ENCODE results near the gene GABRB1.

DNA sequence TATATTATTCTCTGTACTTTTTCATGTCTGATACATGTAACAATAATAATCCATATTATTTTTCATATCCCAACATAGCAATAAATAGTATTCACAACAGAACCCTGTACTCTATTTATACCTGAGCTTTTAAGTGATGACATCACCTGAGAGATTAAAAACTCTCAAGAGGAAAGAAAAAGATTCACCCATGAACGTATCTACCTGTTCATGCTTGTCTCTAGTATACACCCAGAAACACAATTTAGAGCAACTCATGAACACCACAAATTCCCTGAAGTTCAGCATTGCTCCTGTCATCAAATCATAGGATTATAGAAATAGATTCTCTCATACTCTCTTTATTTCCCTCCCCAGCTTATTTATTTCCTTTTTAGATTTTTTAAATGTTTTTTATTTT is 185.9 kb downstream of the GABRB1 start:
- TF ChIP-seq, protein P1, sequence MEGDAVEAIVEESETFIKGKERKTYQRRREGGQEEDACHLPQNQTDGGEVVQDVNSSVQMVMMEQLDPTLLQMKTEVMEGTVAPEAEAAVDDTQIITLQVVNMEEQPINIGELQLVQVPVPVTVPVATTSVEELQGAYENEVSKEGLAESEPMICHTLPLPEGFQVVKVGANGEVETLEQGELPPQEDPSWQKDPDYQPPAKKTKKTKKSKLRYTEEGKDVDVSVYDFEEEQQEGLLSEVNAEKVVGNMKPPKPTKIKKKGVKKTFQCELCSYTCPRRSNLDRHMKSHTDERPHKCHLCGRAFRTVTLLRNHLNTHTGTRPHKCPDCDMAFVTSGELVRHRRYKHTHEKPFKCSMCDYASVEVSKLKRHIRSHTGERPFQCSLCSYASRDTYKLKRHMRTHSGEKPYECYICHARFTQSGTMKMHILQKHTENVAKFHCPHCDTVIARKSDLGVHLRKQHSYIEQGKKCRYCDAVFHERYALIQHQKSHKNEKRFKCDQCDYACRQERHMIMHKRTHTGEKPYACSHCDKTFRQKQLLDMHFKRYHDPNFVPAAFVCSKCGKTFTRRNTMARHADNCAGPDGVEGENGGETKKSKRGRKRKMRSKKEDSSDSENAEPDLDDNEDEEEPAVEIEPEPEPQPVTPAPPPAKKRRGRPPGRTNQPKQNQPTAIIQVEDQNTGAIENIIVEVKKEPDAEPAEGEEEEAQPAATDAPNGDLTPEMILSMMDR (IDR thresholded peaks at IDR 0.05): no peak
- TF ChIP-seq POLR2A (IDR thresholded peaks at IDR 0.05): no peak

All from right lobe of liver (tissue), 4 donors.